ENCODE measurements around the gene MRRF.

Gene MRRF

DNA sequence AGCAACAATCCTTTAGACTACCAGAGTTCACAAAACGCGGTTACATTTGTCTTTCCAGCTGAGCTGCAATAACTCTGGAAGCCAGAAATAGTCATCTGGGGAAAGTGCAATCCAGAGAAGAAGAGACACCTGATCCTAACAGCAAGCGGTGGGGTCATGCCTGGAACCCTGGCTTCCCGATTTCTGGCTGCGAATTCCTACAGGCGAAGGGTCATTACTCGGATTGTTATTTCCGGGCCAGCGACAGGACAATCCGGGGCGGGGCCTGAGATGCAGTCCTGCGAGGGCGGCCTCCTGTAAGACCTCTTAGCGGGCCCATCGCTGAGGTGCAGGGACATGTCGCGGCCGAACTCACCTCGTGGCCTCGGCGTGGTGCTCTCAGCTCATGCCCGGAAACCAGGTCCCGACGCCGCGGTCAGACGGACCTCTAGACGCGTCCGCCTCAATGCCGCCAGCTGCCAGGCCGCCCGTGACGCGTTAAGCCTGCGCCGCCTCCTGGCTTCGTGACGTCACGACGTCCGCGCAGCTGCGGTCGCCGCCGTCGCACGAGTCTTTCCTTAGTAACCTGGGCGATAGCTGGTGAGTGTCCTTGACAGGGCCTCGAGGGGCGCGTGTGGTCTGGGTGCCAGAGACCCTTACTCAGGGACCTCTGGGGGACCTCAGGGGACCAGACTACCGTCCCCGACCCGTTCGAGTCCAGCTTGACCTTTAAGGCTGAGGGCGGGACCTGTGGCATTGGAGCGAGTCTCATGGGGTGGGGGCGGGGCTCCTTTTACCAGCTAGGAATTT, at the start of gene MRRF, which contains the start of gene RBM18:
Gene MRRF (plus strand): TSS at position 523 of the 789 bp plus-strand sequence. CDS start 6,010 bp downstream, outside the sequence.
Gene RBM18 (minus strand): TSS at position 481 of the 789 bp plus-strand sequence. CDS start 3,348 bp downstream, outside the sequence.
- peak; percentile 83 to 95 (median 90) for DNase-seq
- intact Hi-C loops (cut with DNase I): loop anchor here (10.0 kb wide), 2 partner anchors 80 to 100 kb away; no protein-coding TSS in a partner anchor

- no peak for DNase-seq
- intact Hi-C loops (cut with DNase I): no loop called here
These were observed 49.0 kb upstream of the MRRF start for GRCh38 chr9:122215663-122216062.

DNA sequence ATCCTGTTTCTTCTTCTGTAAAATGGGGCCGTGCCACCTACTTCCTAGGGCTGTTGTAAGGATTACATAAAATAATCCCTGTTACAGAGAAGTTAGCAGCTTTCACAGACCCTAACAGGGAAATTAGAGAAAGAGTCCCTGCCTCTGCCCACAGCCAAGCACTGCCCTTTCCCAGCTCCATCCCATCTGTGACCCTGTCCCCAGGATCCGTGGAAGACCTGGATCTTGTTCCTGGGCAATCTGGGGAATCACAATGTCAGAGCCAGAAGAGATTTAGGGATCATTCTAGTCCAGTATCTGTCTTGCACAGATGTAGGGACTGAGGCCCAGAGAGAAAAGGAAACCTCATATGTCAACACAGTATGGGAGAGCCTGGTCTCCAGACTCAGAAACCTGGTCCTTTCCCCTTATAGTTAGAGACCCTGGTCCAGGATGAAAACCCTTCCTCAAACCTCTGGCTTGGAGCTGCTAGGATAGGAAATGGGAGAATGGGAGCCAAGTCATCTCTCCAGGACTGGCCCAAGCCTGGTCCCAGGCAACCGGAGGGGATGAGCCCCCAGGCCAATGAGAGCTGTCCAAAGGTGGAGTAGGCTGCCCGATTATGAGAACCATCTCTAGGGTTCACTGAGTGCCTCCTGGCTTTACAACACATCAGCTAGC, 48.4 kb upstream of the MRRF start:
- intact Hi-C loops (cut with DNase I): no loop called here
- DNase-seq: peak in 1 of 42 donors; percentile 7

DNA sequence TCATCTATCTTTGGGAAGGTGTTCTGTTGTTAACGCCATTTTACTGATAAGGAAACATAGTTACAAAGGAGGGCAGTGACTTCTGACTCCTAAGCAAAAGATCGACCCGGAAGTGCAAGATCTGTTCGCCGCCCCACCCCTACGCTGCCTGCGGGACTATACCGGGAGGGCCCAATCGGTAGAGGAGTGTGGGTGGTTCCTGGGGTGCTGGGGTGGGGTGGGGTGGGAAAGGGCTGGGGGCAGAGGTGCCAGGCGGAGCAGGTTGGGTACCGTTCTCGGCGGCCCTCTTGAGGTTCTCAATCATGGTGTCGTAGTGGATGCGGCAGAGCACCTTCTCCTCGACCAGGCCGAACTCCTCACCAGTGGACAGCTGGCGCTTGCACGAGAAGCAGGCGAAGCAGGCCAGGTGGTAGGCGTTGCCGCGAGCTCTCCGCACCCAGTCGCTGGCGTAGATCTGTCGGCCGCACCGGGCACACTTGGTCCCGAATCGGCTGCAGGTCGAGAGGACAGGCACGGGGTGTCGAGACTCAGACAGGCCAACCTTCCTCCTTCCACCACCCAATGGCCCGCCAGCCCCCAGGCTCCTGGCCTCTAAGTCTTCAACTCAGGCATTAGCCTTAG, 47.8 kb upstream of the MRRF start:
- peak in 1 of 42 donors; percentile 35 for DNase-seq
- intact Hi-C loops (cut with DNase I): no loop called here

- no peak for DNase-seq
- intact Hi-C loops (cut with DNase I): no loop called here
These were observed 47.0 kb upstream of the MRRF start for GRCh38 chr9:122217640-122218039.

DNA sequence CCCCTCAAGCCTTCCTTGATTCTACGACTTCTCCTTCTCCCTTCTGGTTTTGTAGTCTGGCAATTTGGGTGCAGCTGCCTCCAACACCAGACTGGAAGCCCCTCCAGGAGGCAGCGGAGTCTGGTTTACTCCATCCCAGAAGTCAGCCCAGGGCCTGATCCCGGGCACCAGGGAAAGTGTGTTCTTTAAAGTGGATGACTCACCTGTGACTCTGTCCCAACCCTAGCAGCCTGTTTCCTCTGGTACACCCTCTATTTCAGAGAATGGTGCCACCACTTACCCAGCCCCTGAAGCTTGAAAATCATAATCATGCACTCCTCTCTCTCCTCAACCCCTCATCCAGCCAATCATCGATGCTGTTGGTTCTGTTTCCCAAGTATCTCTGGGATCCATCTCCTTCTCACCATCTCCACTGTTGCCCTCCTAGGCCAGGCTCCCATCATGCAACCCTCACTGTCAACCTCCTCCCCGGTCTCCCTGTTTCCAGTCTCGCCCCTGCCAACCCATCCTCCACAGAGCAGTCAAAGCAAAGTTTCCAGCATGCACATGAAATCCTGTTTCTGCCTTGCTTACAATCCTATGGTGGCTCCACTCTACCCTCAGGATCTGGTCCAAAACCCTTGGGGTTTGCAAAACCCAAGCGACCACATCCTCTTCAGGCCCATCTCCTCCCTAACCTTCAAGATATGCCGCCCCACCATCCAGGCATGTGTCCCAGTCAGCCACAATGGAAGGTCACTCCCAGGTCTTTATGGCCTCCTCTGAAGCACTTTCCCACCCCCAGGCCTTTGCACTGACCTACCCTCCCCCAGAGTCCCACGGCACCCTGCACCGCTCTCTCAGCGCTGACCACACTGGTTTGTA, 46.4 kb upstream of the MRRF start:
- intact Hi-C loops (cut with DNase I): no loop called here
- no peak for DNase-seq

DNA sequence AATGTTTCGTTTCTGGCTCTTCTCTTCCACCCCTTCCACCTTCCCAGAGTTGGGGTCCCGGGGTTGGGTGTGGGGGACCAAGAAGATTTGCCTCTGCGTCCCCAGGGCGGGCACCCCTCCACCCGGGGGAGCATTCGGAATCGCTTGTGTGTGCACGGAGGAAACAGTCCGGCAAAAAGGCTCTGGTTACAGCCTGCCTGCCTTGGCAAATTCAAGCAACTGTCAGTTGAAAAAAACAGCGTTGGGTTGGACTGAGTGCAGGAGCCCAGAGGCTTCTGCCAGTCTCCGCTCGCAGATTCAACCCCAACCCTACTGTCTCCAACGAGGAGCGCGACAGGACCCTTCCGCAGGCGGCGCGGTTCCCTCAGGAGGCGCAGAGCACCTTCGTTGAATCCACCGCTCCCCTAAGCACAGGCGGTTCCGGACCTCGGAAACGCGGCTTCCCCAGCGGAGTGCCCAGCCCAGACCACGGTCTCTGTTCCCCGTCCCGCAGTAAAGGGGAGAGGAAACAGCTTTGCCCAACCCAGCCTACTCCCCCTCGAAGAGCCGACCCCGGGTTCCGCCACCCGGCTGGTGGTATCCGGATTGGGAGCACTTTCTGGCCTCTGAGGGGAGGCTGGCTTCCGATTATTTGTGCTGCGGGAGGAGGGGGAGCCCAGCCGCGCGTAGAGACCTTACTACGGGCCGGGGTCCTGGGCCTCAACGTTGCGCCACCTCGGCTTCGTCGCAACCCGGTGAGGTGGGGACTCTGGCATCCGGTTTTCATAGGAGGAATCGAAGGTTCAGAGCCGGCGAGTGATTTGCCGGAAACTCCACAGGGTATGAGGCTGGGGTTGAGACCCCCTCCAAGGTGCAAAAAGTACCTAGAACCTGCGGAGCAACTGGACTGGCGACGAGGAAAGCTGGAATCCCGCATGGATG, 45.5 kb upstream of the MRRF start:
- DNase-seq: no peak
- intact Hi-C loops (cut with DNase I): no loop called here

GRCh38 chr9:122219856-122220672, 44.6 kb upstream of the MRRF start:
- intact Hi-C loops (cut with DNase I): no loop called here
- DNase-seq: no peak

DNA sequence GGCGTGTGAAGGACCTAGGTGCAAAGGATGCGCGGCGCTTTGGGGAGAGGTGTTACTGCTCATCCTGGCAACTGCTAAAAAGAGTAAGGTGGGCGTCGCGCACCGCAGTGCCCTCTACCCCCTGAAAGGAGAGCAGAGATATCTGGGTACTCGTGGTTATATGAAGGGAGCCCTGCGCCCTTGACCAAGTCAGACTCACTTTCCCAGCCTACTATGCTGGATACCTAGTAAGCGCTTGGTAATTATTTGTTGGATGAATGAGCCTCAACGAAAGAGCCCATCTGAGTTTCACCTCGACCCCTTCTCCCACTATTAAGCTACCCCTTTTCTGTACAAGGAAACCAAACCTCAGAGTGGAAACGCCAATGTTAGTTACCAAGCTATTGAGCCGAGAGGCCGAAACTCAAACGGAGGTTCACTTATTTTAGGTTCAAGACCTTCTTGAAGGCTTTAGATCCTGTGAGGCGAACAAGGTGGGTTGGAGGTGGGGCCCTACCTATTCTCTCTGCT, 44.0 kb upstream of the MRRF start:
- intact Hi-C loops (cut with DNase I): no loop called here
- DNase-seq: no peak

- DNase-seq: no peak
- intact Hi-C loops (cut with DNase I): no loop called here
These were observed 43.4 kb upstream of the MRRF start for GRCh38 chr9:122221183-122221811.

DNA sequence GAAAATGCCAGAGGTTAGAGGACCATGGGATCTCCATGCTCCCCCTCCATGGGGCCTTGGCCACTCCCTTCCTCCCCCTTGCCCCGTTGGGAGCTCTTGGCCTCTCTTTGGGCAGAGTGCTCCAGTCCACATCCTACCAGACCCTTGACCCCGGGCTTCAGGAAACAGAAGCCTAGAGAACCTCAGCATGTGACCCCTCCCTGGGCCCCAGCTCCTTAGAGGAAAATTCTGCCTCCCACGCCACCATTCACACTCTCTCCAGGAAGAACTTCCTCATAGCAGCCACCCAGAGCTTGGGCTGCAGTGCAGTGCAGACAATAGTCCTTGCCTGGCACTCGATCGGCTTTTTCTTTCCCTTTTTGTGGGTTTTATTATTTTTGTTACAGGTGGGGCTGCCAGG, 41.9 kb upstream of the MRRF start:
- intact Hi-C loops (cut with DNase I): no loop called here
- no peak for DNase-seq

DNA sequence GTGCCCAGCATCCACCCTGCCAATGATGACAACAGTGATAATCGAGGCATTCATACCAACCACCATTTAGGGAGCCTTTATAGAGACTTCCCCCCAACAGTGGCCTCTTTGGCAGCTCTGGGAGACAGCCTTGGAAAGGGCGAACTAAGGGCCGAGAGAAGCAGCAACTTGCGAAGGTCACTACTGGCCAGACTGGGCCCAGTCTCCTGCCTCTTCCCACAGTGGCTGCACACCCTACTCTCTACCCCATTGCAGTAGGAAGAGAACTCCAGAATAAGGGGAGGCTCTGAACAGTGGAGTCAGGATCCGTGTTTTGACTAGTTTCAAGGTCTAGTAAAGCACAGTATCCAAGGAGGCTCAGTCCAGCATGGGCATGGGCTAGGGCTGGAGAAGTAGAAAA, 41.2 kb upstream of the MRRF start:
- DNase-seq: no peak
- intact Hi-C loops (cut with DNase I): no loop called here

DNA sequence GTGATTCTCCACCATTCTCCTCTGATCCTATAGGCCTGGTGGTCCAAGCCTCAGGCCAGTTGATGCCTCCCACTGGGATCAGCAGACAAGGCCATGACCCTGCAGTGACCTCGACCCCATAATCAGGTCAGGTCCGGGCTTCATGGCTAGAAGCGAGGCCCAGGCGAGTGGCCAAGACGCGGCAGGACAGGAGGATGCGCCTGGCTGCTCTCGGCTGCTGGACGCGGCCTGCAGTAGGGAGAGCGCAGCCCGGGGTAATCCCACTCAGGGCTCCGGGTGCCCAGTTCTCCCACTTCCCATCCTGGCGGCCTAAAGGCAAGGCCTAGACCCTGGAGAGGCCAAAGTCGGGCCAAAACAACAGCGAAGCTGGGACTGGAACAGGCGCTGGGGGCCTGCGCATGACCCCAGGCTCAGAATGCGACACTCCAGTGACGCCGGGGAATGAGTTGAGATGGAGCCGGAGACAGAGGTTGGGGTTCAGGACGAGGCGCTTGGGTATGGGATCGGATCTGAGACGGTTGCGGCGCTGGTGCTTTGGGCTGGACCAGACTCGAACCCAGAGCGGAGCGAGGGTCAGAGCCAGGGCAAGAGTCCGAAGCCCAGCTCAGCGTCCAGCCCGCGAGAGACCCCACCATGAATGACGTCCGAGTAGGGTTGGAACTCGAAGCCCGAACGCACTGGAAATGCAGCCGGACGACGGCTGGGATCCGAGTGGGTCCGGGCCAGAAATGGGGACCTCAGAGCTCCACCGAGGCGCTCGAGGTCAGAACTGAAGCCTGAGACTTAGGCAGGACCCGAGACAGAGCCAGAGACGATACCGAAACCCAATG, 39.2 kb upstream of the MRRF start:
- intact Hi-C loops (cut with DNase I): no loop called here
- no peak for DNase-seq

- intact Hi-C loops (cut with DNase I): no loop called here
- no peak for DNase-seq
These were observed 38.4 kb upstream of the MRRF start for GRCh38 chr9:122226142-122226757.

Data from head of caudate nucleus (tissue), 42 donors.